Fibroblast of upper back skin (primary cell): ENCODE results near the gene MYO3A.
"Not testable (repeated sequence)": the region's sequence is repeated elsewhere in the genome, so short reads cannot be mapped to it uniquely, and the experiment has no call there.

Source experiments
- DNase-seq: peaks from one replicate; pipeline ENCODE4 v3.0.0-alpha.2; 2013

The MYO3A gene

GRCh38 chr10:26095781-26096180 is 161.8 kb downstream of the MYO3A start:
- DNase-seq: no peak

GRCh38 chr10:26097549-26097948 is 163.5 kb downstream of the MYO3A start:
- DNase-seq: not testable (repeated sequence)

GRCh38 chr10:26112532-26112931 is 178.5 kb downstream of the MYO3A start:
- peak; percentile 43 for DNase-seq

GRCh38 chr10:26138613-26139012 is 204.6 kb downstream of the MYO3A start:
- no peak for DNase-seq

GRCh38 chr10:26156019-26156418 is 222.0 kb downstream of the MYO3A start:
- no peak for DNase-seq

- DNase-seq: no peak
Measured at GRCh38 chr10:26157734-26158133, 223.7 kb downstream of the MYO3A start.

- no peak for DNase-seq
Measured at GRCh38 chr10:26169466-26169865, 235.4 kb downstream of the MYO3A start.

GRCh38 chr10:26172131-26172530 is 238.1 kb downstream of the MYO3A start:
- DNase-seq: no peak

GRCh38 chr10:26173837-26174236 is 239.8 kb downstream of the MYO3A start:
- no peak for DNase-seq

- DNase-seq: no peak
Measured at GRCh38 chr10:26177341-26177740, 243.3 kb downstream of the MYO3A start.

GRCh38 chr10:26194275-26194674 is 260.2 kb downstream of the MYO3A start:
- DNase-seq: no peak

- no peak for DNase-seq
Measured at GRCh38 chr10:26197248-26197647, 263.2 kb downstream of the MYO3A start.

GRCh38 chr10:26198119-26198518 is 264.1 kb downstream of the MYO3A start:
- no peak for DNase-seq

- no peak for DNase-seq
Measured at GRCh38 chr10:26199841-26200240, 265.8 kb downstream of the MYO3A start.

- DNase-seq: no peak
Measured at GRCh38 chr10:26205223-26205622, 271.2 kb downstream of the MYO3A start.

- no peak for DNase-seq
Measured at GRCh38 chr10:26211781-26212444, 277.9 kb downstream of the MYO3A start.

- DNase-seq: no peak
Measured at GRCh38 chr10:26212511-26212910, 278.5 kb downstream of the MYO3A start.

- DNase-seq: no peak
Measured at GRCh38 chr10:26213157-26213800, 279.2 kb downstream of the MYO3A start.

GRCh38 chr10:26214004-26214403 is 280.0 kb downstream of the MYO3A start:
- DNase-seq: no peak

- DNase-seq: no peak
Measured at GRCh38 chr10:26214551-26215395, 280.7 kb downstream of the MYO3A start.

- DNase-seq: no peak
Measured at GRCh38 chr10:26215396-26215934, 281.4 kb downstream of the MYO3A start.

- DNase-seq: peak; percentile 3
Measured at GRCh38 chr10:26215935-26216584, 282.0 kb downstream of the MYO3A start.
